ENCODE results near the gene ZNF487. TPM values are rescaled to one million over a fixed set of nuclear protein-coding genes. Genes with fewer than 3 reads are reported as not detected.

ZNF487 gene
- total and polyA plus RNA-seq, 2 of the 13 experiments (the other 11 are each of a cell fraction or from before 2014, with no cell fraction given): 7.4 to 8.8 TPM

GRCh38 chr10:43390759-43391158 is 46.2 kb upstream of the ZNF487 start (continued):
- TF ChIP-seq ZSCAN31 (CRISPR knock-in tag; IDR thresholded peaks at IDR 0.05; ENCODE audit: low read depth) (no peak), RAD51 (IDR thresholded peaks at IDR 0.05; ENCODE audit: borderline replicate concordance) (no peak), TRIM22 (IDR thresholded peaks at IDR 0.05) (no peak), TRAFD1 (CRISPR knock-in tag; IDR thresholded peaks at IDR 0.05; ENCODE audit: borderline replicate concordance) (no peak), SOX6 (IDR thresholded peaks at IDR 0.05) (no peak), SOX6 (CRISPR knock-in tag; IDR thresholded peaks at IDR 0.05) (0 out of 2 replicates have a peak, but pooled peaks have one; percentile 9), DPF2 (CRISPR knock-in tag; IDR thresholded peaks at IDR 0.05; ENCODE audit: borderline replicate concordance, low read depth) (no peak), RERE (CRISPR knock-in tag; IDR thresholded peaks at IDR 0.05; ENCODE audit: low read depth) (no peak), SMAD9 (CRISPR knock-in tag; IDR thresholded peaks at IDR 0.05) (no peak), ZNF337 (CRISPR knock-in tag; IDR thresholded peaks at IDR 0.05; ENCODE audit: borderline replicate concordance, low read depth) (no peak), TFE3 (CRISPR knock-in tag; IDR thresholded peaks at IDR 0.05) (no peak), ZNF740 (CRISPR knock-in tag; IDR thresholded peaks at IDR 0.05) (no peak), ZNF101 (CRISPR knock-in tag; IDR thresholded peaks at IDR 0.05; ENCODE audit: borderline replicate concordance, low read depth) (no peak), RXRB (CRISPR knock-in tag; IDR thresholded peaks at IDR 0.05; ENCODE audit: borderline replicate concordance) (no peak), ZNF75D (CRISPR knock-in tag; IDR thresholded peaks at IDR 0.05; ENCODE audit: borderline replicate concordance) (no peak), ZNF761 (CRISPR knock-in tag; conservative IDR thresholded peaks at IDR 0.05) (no peak), THRA (CRISPR knock-in tag; IDR thresholded peaks at IDR 0.05; ENCODE audit: borderline replicate concordance) (no peak), ZNF326 (CRISPR knock-in tag; IDR thresholded peaks at IDR 0.05; ENCODE audit: borderline replicate concordance) (no peak), ZNF839 (CRISPR knock-in tag; IDR thresholded peaks at IDR 0.05; ENCODE audit: borderline replicate concordance) (no peak)

Measured in HepG2 (cell line).